ENCODE measurements around the gene PDE4B.

GRCh38 chr1:66266350-66266749, 473.7 kb downstream of the PDE4B start:
- TF ChIP-seq, protein P1, sequence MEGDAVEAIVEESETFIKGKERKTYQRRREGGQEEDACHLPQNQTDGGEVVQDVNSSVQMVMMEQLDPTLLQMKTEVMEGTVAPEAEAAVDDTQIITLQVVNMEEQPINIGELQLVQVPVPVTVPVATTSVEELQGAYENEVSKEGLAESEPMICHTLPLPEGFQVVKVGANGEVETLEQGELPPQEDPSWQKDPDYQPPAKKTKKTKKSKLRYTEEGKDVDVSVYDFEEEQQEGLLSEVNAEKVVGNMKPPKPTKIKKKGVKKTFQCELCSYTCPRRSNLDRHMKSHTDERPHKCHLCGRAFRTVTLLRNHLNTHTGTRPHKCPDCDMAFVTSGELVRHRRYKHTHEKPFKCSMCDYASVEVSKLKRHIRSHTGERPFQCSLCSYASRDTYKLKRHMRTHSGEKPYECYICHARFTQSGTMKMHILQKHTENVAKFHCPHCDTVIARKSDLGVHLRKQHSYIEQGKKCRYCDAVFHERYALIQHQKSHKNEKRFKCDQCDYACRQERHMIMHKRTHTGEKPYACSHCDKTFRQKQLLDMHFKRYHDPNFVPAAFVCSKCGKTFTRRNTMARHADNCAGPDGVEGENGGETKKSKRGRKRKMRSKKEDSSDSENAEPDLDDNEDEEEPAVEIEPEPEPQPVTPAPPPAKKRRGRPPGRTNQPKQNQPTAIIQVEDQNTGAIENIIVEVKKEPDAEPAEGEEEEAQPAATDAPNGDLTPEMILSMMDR (IDR thresholded peaks at IDR 0.05), result no peak
- TF ChIP-seq POLR2A (IDR thresholded peaks at IDR 0.05), result no peak

Data from esophagus squamous epithelium (tissue), 4 donors.